Astrocyte of the spinal cord (primary cell): ENCODE measurements around the gene CNTFR.

Source experiments
- DNase-seq: peaks from one replicate; pipeline ENCODE4 v3.0.0; 2011; ENCODE audit warnings: low read depth, low spot score
- H3K4me3 ChIP-seq: 2 replicates; pipeline ENCODE4 v1.5.1; 2011; ENCODE audit warnings: low read depth, mild to moderate bottlenecking, low read length, moderate library complexity
- CTCF ChIP-seq: IDR thresholded peaks from 2 replicates; pipeline ENCODE4 v1.5.1; 2012; ENCODE audit warnings: low read depth, mild to moderate bottlenecking, low read length, inconsistent platforms
- in situ Hi-C: cut with HindIII; loops from 2 replicates; pipeline ENCODE4 v1.10.0; 2017; ENCODE audit warnings: low sequenced_read_pairs

Gene CNTFR

GRCh38 chr9:34606905-34607304 is 17.4 kb upstream of the CNTFR start:
- in situ Hi-C loops = no loop called here
- no peak for DNase-seq
- no peak overlapping the region for H3K4me3 ChIP-seq
- no peak for TF ChIP-seq CTCF

GRCh38 chr9:34606190-34606589 is 16.7 kb upstream of the CNTFR start:
- in situ Hi-C loops = no loop called here
- H3K4me3 ChIP-seq = no peak overlapping the region
- no peak for DNase-seq
- TF ChIP-seq CTCF = no peak

GRCh38 chr9:34603610-34604231 is 14.2 kb upstream of the CNTFR start:
- no peak overlapping the region for H3K4me3 ChIP-seq
- TF ChIP-seq CTCF = peak; percentile 90
- in situ Hi-C loops = no loop called here
- peak; percentile 65 for DNase-seq

GRCh38 chr9:34601937-34602573 is 12.5 kb upstream of the CNTFR start:
- DNase-seq = no peak
- no peak for TF ChIP-seq CTCF
- no peak overlapping the region for H3K4me3 ChIP-seq
- in situ Hi-C loops = no loop called here

- TF ChIP-seq CTCF = no peak
- DNase-seq = no peak
- no peak overlapping the region for H3K4me3 ChIP-seq
- in situ Hi-C loops = no loop called here
Measured at GRCh38 chr9:34600908-34601307, 11.4 kb upstream of the CNTFR start.

- no peak for TF ChIP-seq CTCF
- DNase-seq = no peak
- H3K4me3 ChIP-seq = no peak overlapping the region
- in situ Hi-C loops = no loop called here
Measured at GRCh38 chr9:34599546-34599945, 10.0 kb upstream of the CNTFR start.
